ENCODE measurements around the gene CDH4.

Gene CDH4

DNA sequence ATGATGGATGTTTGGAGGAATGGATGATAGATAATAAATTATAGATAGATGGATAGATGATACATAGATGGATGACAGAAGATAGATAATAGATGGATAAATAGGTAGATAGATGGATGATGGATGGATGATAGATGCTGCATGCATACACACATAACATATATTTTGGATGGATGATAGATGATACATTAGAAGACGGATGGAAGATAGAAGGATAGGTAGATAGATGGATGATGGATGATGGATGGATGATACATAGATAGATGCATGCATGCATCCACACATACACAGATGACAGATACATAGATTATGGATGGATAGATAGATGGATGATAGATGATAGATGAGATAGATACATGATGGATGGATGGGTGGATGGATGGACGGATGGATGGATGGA, 425.9 kb downstream of the CDH4 start:
- no peak overlapping the region for H3K9ac ChIP-seq (ENCODE audit: low read length)
- no peak overlapping the region for H3K27ac ChIP-seq (ENCODE audit: low read depth, low read length)
- no peaks in the 10 kb centered on the region for H3K27me3 ChIP-seq (ENCODE audit: low read length)
- no peaks in the 10 kb centered on the region for H3K36me3 ChIP-seq (ENCODE audit: low read length)
- no peak overlapping the region for H3K4me3 ChIP-seq (ENCODE audit: insufficient read depth, low read length, poor library complexity, severe bottlenecking)
- TF ChIP-seq, protein P1, sequence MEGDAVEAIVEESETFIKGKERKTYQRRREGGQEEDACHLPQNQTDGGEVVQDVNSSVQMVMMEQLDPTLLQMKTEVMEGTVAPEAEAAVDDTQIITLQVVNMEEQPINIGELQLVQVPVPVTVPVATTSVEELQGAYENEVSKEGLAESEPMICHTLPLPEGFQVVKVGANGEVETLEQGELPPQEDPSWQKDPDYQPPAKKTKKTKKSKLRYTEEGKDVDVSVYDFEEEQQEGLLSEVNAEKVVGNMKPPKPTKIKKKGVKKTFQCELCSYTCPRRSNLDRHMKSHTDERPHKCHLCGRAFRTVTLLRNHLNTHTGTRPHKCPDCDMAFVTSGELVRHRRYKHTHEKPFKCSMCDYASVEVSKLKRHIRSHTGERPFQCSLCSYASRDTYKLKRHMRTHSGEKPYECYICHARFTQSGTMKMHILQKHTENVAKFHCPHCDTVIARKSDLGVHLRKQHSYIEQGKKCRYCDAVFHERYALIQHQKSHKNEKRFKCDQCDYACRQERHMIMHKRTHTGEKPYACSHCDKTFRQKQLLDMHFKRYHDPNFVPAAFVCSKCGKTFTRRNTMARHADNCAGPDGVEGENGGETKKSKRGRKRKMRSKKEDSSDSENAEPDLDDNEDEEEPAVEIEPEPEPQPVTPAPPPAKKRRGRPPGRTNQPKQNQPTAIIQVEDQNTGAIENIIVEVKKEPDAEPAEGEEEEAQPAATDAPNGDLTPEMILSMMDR (IDR thresholded peaks at IDR 0.05; ENCODE audit: insufficient read depth, low read length, poor library complexity, severe bottlenecking), result no peak
- TF ChIP-seq EZH2phosphoT487 (conservative IDR thresholded peaks at IDR 0.05; ENCODE audit: low read length), result no peak
- no peaks in the 10 kb centered on the region for H3K9me3 ChIP-seq (ENCODE audit: insufficient read depth, low read length)
- no peaks in the 10 kb centered on the region for H4K20me1 ChIP-seq (ENCODE audit: low read depth, low read length)
- no peaks in the 10 kb centered on the region for H3F3A ChIP-seq (ENCODE audit: insufficient read depth)
- H3K4me2 ChIP-seq (ENCODE audit: low read depth, low read length, poor library complexity, severe bottlenecking), result no peak overlapping the region
- H3K79me2 ChIP-seq (ENCODE audit: insufficient read depth, low read length), result no peaks in the 10 kb centered on the region
- no peak overlapping the region for H2AFZ ChIP-seq (ENCODE audit: low read depth, low read length, severe bottlenecking)
- no peaks in the 10 kb centered on the region for H3K9me2 ChIP-seq (replicated peaks; ENCODE audit: insufficient read depth, low read length)

DNA sequence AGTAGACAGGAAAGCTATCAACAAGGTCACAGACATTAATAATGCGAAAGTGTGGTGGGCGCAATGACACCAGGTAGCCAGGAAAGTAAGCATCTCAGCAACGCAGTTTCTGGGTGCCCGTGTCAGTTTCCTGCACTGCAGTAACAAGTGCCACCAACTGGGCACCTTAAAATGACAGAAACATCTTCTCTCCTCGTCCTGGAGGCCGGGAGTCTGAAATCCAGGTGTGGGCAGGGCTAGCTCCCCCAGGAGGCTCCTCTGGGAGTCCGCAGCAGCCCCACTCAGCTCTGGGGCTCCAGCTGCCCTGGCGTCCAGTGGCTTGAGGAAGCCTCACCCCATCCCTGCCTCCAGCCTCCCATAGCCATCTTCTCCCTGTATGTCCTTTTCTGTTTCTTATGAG, 426.4 kb downstream of the CDH4 start:
- no peaks in the 10 kb centered on the region for H3K9me2 ChIP-seq (replicated peaks; ENCODE audit: insufficient read depth, low read length)
- H4K20me1 ChIP-seq (ENCODE audit: low read depth, low read length), result no peaks in the 10 kb centered on the region
- H3K27ac ChIP-seq (ENCODE audit: low read depth, low read length), result no peak overlapping the region
- H2AFZ ChIP-seq (ENCODE audit: low read depth, low read length, severe bottlenecking), result no peak overlapping the region
- no peak overlapping the region for H3K4me2 ChIP-seq (ENCODE audit: low read depth, low read length, poor library complexity, severe bottlenecking)
- H3K9me3 ChIP-seq (ENCODE audit: insufficient read depth, low read length), result no peaks in the 10 kb centered on the region
- no peak overlapping the region for H3K4me3 ChIP-seq (ENCODE audit: insufficient read depth, low read length, poor library complexity, severe bottlenecking)
- TF ChIP-seq, protein P1 (IDR thresholded peaks at IDR 0.05; ENCODE audit: insufficient read depth, low read length, poor library complexity, severe bottlenecking), result no peak
- no peak for TF ChIP-seq EZH2phosphoT487 (conservative IDR thresholded peaks at IDR 0.05; ENCODE audit: low read length)
- no peaks in the 10 kb centered on the region for H3F3A ChIP-seq (ENCODE audit: insufficient read depth)
- H3K79me2 ChIP-seq (ENCODE audit: insufficient read depth, low read length), result no peaks in the 10 kb centered on the region
- no peaks in the 10 kb centered on the region for H3K36me3 ChIP-seq (ENCODE audit: low read length)
- H3K27me3 ChIP-seq (ENCODE audit: low read length), result no peaks in the 10 kb centered on the region
- no peak overlapping the region for H3K9ac ChIP-seq (ENCODE audit: low read length)

DNA sequence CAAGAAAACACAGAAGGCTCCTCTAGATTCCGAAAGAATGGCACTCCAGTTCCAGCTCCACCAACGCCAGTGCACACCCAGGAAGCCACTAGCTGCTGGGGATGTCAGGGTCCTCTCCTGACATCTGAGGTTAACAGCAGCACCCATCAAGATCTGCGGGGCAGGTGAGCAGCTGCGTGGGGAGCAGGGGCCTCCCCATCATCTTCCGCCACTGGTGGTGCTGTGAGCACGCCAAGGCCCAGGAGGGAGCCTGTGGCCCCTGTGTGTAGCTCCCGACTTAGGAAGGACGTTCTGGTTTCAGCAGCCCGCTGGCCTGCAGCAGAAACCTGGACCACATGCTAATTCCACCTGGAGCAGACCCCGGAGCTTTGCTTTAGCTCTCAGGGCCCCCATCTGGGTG, 427.4 kb downstream of the CDH4 start:
- H3K4me2 ChIP-seq (ENCODE audit: low read depth, low read length, poor library complexity, severe bottlenecking), result no peak overlapping the region
- no peaks in the 10 kb centered on the region for H3K79me2 ChIP-seq (ENCODE audit: insufficient read depth, low read length)
- no peaks in the 10 kb centered on the region for H3K27me3 ChIP-seq (ENCODE audit: low read length)
- H4K20me1 ChIP-seq (ENCODE audit: low read depth, low read length), result no peaks in the 10 kb centered on the region
- H3K9me3 ChIP-seq (ENCODE audit: insufficient read depth, low read length), result no peaks in the 10 kb centered on the region
- H3K9ac ChIP-seq (ENCODE audit: low read length), result no peak overlapping the region
- H3K36me3 ChIP-seq (ENCODE audit: low read length), result no peaks in the 10 kb centered on the region
- H3K9me2 ChIP-seq (replicated peaks; ENCODE audit: insufficient read depth, low read length), result no peaks in the 10 kb centered on the region
- TF ChIP-seq, protein P1 (IDR thresholded peaks at IDR 0.05; ENCODE audit: insufficient read depth, low read length, poor library complexity, severe bottlenecking), result no peak
- TF ChIP-seq EZH2phosphoT487 (conservative IDR thresholded peaks at IDR 0.05; ENCODE audit: low read length), result no peak
- no peaks in the 10 kb centered on the region for H3F3A ChIP-seq (ENCODE audit: insufficient read depth)
- no peak overlapping the region for H3K27ac ChIP-seq (ENCODE audit: low read depth, low read length)
- no peak overlapping the region for H2AFZ ChIP-seq (ENCODE audit: low read depth, low read length, severe bottlenecking)
- H3K4me3 ChIP-seq (ENCODE audit: insufficient read depth, low read length, poor library complexity, severe bottlenecking), result no peak overlapping the region
